K562 (cell line): Measurements from ENCODE around the gene TMTC2. TPM values are rescaled to one million over a fixed set of nuclear protein-coding genes. Genes with fewer than 3 reads are reported as not detected.
"Not testable (repeated sequence)": the region's sequence is repeated elsewhere in the genome, so short reads cannot be mapped to it uniquely, and the experiment has no call there.

Source experiments
- ATAC-seq: fragments of 200-7000 bp; cut with Tn5 transposase; 3 replicates; pipeline ENCODE4 v1.9.1; 2020; ENCODE audit warnings: moderate library complexity
- BruUV-seq: library from RNA; stranded (reverse); fragments of 400-500 nt; replicated peaks from 2 replicates; lab custom pipeline; 2021; lab: Mats Ljungman, UMichigan
- CTCF ChIA-PET: fragments of 300-600 bp; formaldehyde crosslinking; extraction: SDS; loops from one replicate; lab custom pipeline; 2021; ENCODE audit warnings: low intra/inter-chr PET ratio; lab: Yijun Ruan, JAX
- POLR2A ChIA-PET: fragments of 300-600, 350-650 bp; sonication (Branson Sonifier 250); formaldehyde crosslinking; extraction: SDS; loops from one replicate; lab custom pipeline; 2021; ENCODE audit warnings: antibody characterized with exemption, inconsistent platforms; lab: Yijun Ruan, JAX
- DNase-seq, 4 experiments: peaks; one replicate each; pipeline versions ENCODE4 v3.0.0 to v3.0.0-alpha.2; 2011 to 2018; ENCODE audit warnings: low spot score in 3 of 4, mixed read lengths in 3 of 4; ENCODE audit errors: extremely low read depth in 1 of 4
- FAIRE-seq: peaks from 2 replicates; lab custom pipeline; 2011; peaks lifted over from hg19 to GRCh38; lab: Jason Lieb, UNC
- H2AFZ ChIP-seq: 2 replicates; pipeline ENCODE4 v1.6.0; 2011; ENCODE audit warnings: low read depth, low read length, control low read depth, inconsistent platforms
- H3K27ac ChIP-seq: fragments of 200-600 bp; 3 replicates; pipeline ENCODE4 v1.8.0; 2011; ENCODE audit warnings: low read depth, mild to moderate bottlenecking, control low read depth, inconsistent platforms, low read length, moderate library complexity, mixed read lengths; ENCODE audit errors: extremely low read depth
- H3K27me3 ChIP-seq, 2 experiments: fragments of 300-600 bp in 1 of 2; 2 replicates in 1 of 2; 3 replicates in 1 of 2; pipeline versions ENCODE4 v1.6.0 to v1.8.0; 2011; ENCODE audit warnings: inconsistent platforms in 2 of 2, low read length in 2 of 2, mild to moderate bottlenecking in 1 of 2, mixed read lengths in 1 of 2, moderate library complexity in 1 of 2; ENCODE audit not compliant: control insufficient read depth in 2 of 2, insufficient read depth in 2 of 2
- H3K36me3 ChIP-seq: fragments of 300-600 bp; 3 replicates; pipeline ENCODE4 v1.8.0; 2011; ENCODE audit warnings: mild to moderate bottlenecking, low read length, inconsistent platforms; ENCODE audit not compliant: control insufficient read depth, insufficient read depth
- H3K4me1 ChIP-seq, 2 experiments: fragments of 200-600 bp in 1 of 2; replicated peaks in 1 of 2; 2 replicates in 1 of 2; 3 replicates in 1 of 2; pipeline versions ENCODE4 v1.5.1 to v1.8.0; 2011; ENCODE audit warnings: inconsistent platforms in 2 of 2, low read length in 2 of 2, mild to moderate bottlenecking in 1 of 2, mixed read lengths in 1 of 2, moderate library complexity in 1 of 2; ENCODE audit not compliant: control insufficient read depth in 2 of 2, insufficient read depth in 2 of 2
- H3K4me2 ChIP-seq: 2 replicates; pipeline ENCODE4 v1.6.1; 2011; ENCODE audit warnings: low read length, control low read depth, inconsistent platforms, mixed read lengths; ENCODE audit not compliant: insufficient read depth
- H3K4me3 ChIP-seq: fragments of 200-600 bp; sonication (generic), shearing (Covaris generic); 2 replicates; pipeline ENCODE4 v1.5.1; 2016; ENCODE audit warnings: control low read depth, inconsistent platforms
- H3K79me2 ChIP-seq: fragments of 200-600 bp; 3 replicates; pipeline ENCODE4 v1.8.0; 2011; ENCODE audit warnings: low read length, inconsistent platforms; ENCODE audit not compliant: control insufficient read depth, insufficient read depth
- H3K9ac ChIP-seq, 2 experiments: 2 replicates each; pipeline versions ENCODE4 v1.6.0 to v1.6.1; 2011; ENCODE audit warnings: low read depth in 2 of 2, low read length in 2 of 2, control low read depth in 1 of 2, inconsistent platforms in 1 of 2, mild to moderate bottlenecking in 1 of 2, mixed read lengths in 1 of 2; ENCODE audit not compliant: insufficient read depth in 1 of 2
- H3K9me1 ChIP-seq: one replicate; pipeline ENCODE4 v1.6.0; 2011; ENCODE audit warnings: inconsistent platforms, mild to moderate bottlenecking, low read length, moderate library complexity; ENCODE audit not compliant: control insufficient read depth, insufficient read depth
- H3K9me3 ChIP-seq: replicated peaks from 2 replicates; pipeline ENCODE4 v1.5.1; 2011; ENCODE audit warnings: low read depth, low read length, inconsistent platforms; ENCODE audit not compliant: control insufficient read depth, insufficient read depth
- H4K20me1 ChIP-seq: replicated peaks from 2 replicates; pipeline ENCODE4 v1.6.1; 2011; ENCODE audit warnings: low read length, inconsistent platforms, mixed read lengths; ENCODE audit not compliant: control insufficient read depth, insufficient read depth
- CBX8 ChIP-seq: fragments of 200-600 bp; sonication (generic); IDR thresholded peaks from 2 replicates; pipeline ENCODE4 v1.6.1; 2012; ENCODE audit warnings: borderline replicate concordance, mixed run types, low read depth, mild to moderate bottlenecking, moderate library complexity, mixed read lengths, low read length, control low read depth, inconsistent platforms; ENCODE audit not compliant: poor library complexity, severe bottlenecking; ENCODE audit errors: extremely low read depth
- HMG20B ChIP-seq: fragments of 250-450 bp; sonication (Bioruptor Pico); IDR thresholded peaks from 2 replicates; pipeline ENCODE4 v1.5.0; 2021; ENCODE audit warnings: mild to moderate bottlenecking
- HNRNPH1 ChIP-seq: fragments of 200-400 bp; formaldehyde crosslinking; optimal IDR thresholded peaks from 2 replicates; pipeline ENCODE3; 2017; ENCODE audit warnings: low read depth, mild to moderate bottlenecking, low read length, moderate library complexity
- NELFE ChIP-seq: IDR thresholded peaks from 2 replicates; pipeline ENCODE4 v1.6.1; 2011; ENCODE audit warnings: mild to moderate bottlenecking; ENCODE audit not compliant: insufficient read depth, insufficient read length
- STAG1 ChIP-seq: sonication (generic); formaldehyde crosslinking; IDR thresholded peaks from 2 replicates; pipeline ENCODE4 v1.5.0; 2020; ENCODE audit warnings: missing genetic modification reagents, borderline replicate concordance
- TAF1 ChIP-seq: IDR thresholded peaks from 2 replicates; pipeline ENCODE4 v1.6.1; 2011; ENCODE audit warnings: mild to moderate bottlenecking, low read length, moderate library complexity; ENCODE audit not compliant: insufficient read depth, control insufficient read depth, severe bottlenecking; ENCODE audit errors: extremely low read depth
- ZKSCAN3 ChIP-seq: fragments of 250-450 bp; sonication (Bioruptor Pico); IDR thresholded peaks from 2 replicates; pipeline ENCODE4 v1.4.0; 2020
- ZNF217 ChIP-seq: sonication (generic); formaldehyde crosslinking; IDR thresholded peaks from 2 replicates; pipeline ENCODE4 v1.8.0; 2022; ENCODE audit warnings: mild to moderate bottlenecking, missing genetic modification reagents
- WGBS: fragments of 100-300 bp; shearing (Covaris generic); methylation state at CpG from one replicate; pipeline ENCODE4 v1.1.6; 2016; ENCODE audit warnings: low coverage, mixed read lengths; ENCODE audit not compliant: insufficient coverage; ENCODE audit errors: missing lambda C conversion rate; 5-methylcytosine and 5-hydroxymethylcytosine counted together
- in situ Hi-C: fragments of 300-500 bp; cut with MboI; formaldehyde crosslinking; loops from 4 replicates; pipeline ENCODE4 v1.15.0; 2018; ENCODE audit warnings: inconsistent platforms, mixed read lengths
- intact Hi-C: fragments of 100-400 bp; cut with micrococcal nuclease; formaldehyde crosslinking; loops from 2 replicates; pipeline ENCODE4 v1.14.2; 2022
- polyA plus RNA-seq, 8 experiments: library from polyadenylated mRNA; depleted of rRNA in 4 of 8; stranded (reverse) in 5 of 8; unstranded in 3 of 8; fragments of >200 nt; fragmentation: Nextera tagmentation in 2 of 8; fragmentation: Illumina TruSeq in 1 of 8; extraction: Ambion mirVana in 2 of 8; extraction: Trizol in 1 of 8; gene quantifications; 2 replicates each; pipeline versions ENCODE4 v1.2.1 to v1.2.3, GENCODE V29; 2011 to 2014; ENCODE audit warnings: inconsistent platforms in 1 of 8, missing spikeins in 1 of 8
- total RNA-seq, 7 experiments: library from RNA; depleted of rRNA in 6 of 7; stranded (reverse); fragments of >200 nt in 6 of 7; fragmentation: Illumina TruSeq in 2 of 7; extraction: Trizol in 2 of 7; gene quantifications; 2 replicates each; pipeline versions ENCODE4 v1.2.1 to v1.2.3, GENCODE V29; 2011 to 2021; ENCODE audit warnings: low replicate concordance in 1 of 7
- TF ChIP-seq, protein P1 (sequence below): fragments of 450-650 bp; formaldehyde crosslinking; conservative IDR thresholded peaks from 2 replicates; pipeline ENCODE4 v1.4.0; 2022; ENCODE audit warnings: mild to moderate bottlenecking, missing genetic modification characterization
- TF ChIP-seq, protein P2 (sequence below): fragments of 450-650 bp; IDR thresholded peaks from 2 replicates; pipeline ENCODE4 v1.6.1; 2016; ENCODE audit warnings: antibody characterized with exemption
- TF ChIP-seq, protein P3 (sequence below): fragments of 250-450 bp; sonication (Bioruptor Pico); IDR thresholded peaks from 2 replicates; pipeline ENCODE4 v1.4.0; 2020; ENCODE audit warnings: mild to moderate bottlenecking, moderate library complexity, borderline replicate concordance

The TMTC2 gene
- total and polyA plus RNA-seq, 9 of the 15 experiments (the other 6 are each of a cell fraction or from before 2014, with no cell fraction given) = 0.29 to 1.1 (median 0.55) TPM

DNA sequence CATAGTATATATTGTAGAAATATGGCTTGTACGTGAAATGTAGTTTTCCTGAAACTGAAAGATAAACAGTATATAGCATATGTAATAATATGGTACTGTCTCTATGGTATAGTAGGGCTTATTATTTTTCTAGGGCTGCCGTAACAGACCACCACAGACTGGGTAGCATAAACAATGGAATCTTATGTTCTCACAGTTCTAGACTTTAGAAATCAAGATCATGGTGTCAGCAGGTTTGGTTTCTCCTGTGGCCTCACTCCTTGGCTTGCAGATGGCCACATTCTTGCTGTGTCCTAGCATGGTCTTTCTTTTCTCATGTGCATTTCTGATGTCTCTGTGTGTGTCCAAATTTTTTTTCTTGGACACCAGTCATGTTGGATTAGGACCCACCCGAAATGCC, 155.8 kb downstream of the TMTC2 start:
- no peaks in the 10 kb centered on the region for H3K9me3 ChIP-seq
- FAIRE-seq (no peak), ATAC-seq (no peak), DNase-seq (no peak)
- intact Hi-C loops (no loop called here), in situ Hi-C loops (no loop called here)
- H3K4me1 ChIP-seq = no peaks in the 10 kb centered on the region
- CTCF ChIA-PET = no interaction called here
- no peaks in the 10 kb centered on the region for H3K36me3 ChIP-seq
- no peak overlapping the region for H3K9ac ChIP-seq
- no peak overlapping the region for H2AFZ ChIP-seq
- BruUV-seq = no TSS peak
- no peaks in the 10 kb centered on the region for H4K20me1 ChIP-seq
- 4% methylated on average over 3 of the region's 3 CpGs for WGBS
- no peaks in the 10 kb centered on the region for H3K9me1 ChIP-seq
- TF ChIP-seq HNRNPH1 (no peak), STAG1 (CRISPR knock-in tag) (no peak), TAF1 (no peak), ZNF217 (CRISPR knock-in tag) (no peak), NELFE (no peak), HMG20B (CRISPR knock-in tag) (no peak), CBX8 (no peak), ZKSCAN3 (CRISPR knock-in tag) (no peak)
- TF ChIP-seq, protein P1, sequence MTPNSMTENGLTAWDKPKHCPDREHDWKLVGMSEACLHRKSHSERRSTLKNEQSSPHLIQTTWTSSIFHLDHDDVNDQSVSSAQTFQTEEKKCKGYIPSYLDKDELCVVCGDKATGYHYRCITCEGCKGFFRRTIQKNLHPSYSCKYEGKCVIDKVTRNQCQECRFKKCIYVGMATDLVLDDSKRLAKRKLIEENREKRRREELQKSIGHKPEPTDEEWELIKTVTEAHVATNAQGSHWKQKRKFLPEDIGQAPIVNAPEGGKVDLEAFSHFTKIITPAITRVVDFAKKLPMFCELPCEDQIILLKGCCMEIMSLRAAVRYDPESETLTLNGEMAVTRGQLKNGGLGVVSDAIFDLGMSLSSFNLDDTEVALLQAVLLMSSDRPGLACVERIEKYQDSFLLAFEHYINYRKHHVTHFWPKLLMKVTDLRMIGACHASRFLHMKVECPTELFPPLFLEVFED (CRISPR knock-in tag) = no peak
- TF ChIP-seq, protein P2, sequence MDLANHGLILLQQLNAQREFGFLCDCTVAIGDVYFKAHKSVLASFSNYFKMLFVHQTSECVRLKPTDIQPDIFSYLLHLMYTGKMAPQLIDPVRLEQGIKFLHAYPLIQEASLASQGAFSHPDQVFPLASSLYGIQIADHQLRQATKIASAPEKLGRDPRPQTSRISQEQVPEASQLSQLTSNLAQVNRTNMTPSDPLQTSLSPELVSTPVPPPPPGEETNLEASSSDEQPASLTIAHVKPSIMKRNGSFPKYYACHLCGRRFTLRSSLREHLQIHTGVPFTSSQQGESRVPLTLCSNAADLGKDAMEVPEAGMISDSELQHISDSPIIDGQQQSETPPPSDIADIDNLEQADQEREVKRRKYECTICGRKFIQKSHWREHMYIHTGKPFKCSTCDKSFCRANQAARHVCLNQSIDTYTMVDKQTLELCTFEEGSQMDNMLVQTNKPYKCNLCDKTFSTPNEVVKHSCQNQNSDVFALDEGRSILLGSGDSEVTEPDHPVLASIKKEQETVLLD = no peak
- TF ChIP-seq, protein P3, sequence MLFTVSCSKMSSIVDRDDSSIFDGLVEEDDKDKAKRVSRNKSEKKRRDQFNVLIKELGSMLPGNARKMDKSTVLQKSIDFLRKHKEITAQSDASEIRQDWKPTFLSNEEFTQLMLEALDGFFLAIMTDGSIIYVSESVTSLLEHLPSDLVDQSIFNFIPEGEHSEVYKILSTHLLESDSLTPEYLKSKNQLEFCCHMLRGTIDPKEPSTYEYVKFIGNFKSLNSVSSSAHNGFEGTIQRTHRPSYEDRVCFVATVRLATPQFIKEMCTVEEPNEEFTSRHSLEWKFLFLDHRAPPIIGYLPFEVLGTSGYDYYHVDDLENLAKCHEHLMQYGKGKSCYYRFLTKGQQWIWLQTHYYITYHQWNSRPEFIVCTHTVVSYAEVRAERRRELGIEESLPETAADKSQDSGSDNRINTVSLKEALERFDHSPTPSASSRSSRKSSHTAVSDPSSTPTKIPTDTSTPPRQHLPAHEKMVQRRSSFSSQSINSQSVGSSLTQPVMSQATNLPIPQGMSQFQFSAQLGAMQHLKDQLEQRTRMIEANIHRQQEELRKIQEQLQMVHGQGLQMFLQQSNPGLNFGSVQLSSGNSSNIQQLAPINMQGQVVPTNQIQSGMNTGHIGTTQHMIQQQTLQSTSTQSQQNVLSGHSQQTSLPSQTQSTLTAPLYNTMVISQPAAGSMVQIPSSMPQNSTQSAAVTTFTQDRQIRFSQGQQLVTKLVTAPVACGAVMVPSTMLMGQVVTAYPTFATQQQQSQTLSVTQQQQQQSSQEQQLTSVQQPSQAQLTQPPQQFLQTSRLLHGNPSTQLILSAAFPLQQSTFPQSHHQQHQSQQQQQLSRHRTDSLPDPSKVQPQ = no peak
- H3K79me2 ChIP-seq = no peaks in the 10 kb centered on the region
- no peak overlapping the region for H3K4me2 ChIP-seq
- H3K27ac ChIP-seq = no peak overlapping the region
- POLR2A ChIA-PET = no interaction called here
- H3K27me3 ChIP-seq = no peaks in the 10 kb centered on the region
- H3K4me3 ChIP-seq = no peak overlapping the region

DNA sequence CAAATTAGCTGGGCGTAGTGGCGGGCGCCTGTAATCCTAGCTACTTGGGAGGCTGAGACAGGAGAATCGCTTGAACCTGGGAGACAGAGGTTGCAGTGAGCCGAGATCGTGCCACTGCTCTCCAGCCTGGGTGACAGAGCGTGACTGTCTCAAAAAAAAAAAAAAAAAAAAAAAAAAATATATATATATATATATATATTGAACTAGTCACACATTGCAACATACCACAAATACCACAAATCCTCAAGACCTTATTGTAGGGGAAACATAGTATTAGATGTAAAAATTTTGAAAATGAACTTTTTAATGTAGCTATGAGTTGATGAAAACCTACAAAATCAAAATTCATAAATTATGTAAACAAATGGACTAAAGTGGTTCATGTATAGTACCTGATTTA, 158.4 kb downstream of the TMTC2 start:
- H4K20me1 ChIP-seq, H3K4me2 ChIP-seq, H3K4me3 ChIP-seq, FAIRE-seq, H3K36me3 ChIP-seq, intact Hi-C loops, ATAC-seq, H3K79me2 ChIP-seq, H3K27ac ChIP-seq, DNase-seq, H3K4me1 ChIP-seq, H3K27me3 ChIP-seq, H3K9me1 ChIP-seq, BruUV-seq, H3K9me3 ChIP-seq, H2AFZ ChIP-seq, H3K9ac ChIP-seq, in situ Hi-C loops, CTCF ChIA-PET: not testable (repeated sequence)
- POLR2A ChIA-PET = interaction anchor here (0.6 kb wide), 1 partner anchor 18 kb away, joined by 3 read pairs; no protein-coding TSS in a partner anchor
- WGBS = 4% methylated on average over 6 of the region's 7 CpGs
